ENCODE results near the gene LRRC3.

LRRC3 gene

GRCh38 chr21:44428281-44428960 lies 26.9 kb upstream of the LRRC3 start:
- Histone ChIP-seq H3F3A (ENCODE audit: low read depth) (no peaks in the 10 kb centered on the region), H3K9me2 (replicated peaks; ENCODE audit: low read depth, low read length) (no peaks in the 10 kb centered on the region), H2AFZ (ENCODE audit: low read length) (no peak overlapping the region), H3K36me3 (ENCODE audit: insufficient read depth, low read length) (no peaks in the 10 kb centered on the region), H3K9me3 (ENCODE audit: insufficient read depth, low read depth, low read length) (peaks cover 9% of the 10 kb centered on the region; the same call in 1 of the 2 replicates), H4K20me1 (ENCODE audit: insufficient read depth, low read length, poor library complexity, severe bottlenecking) (no peaks in the 10 kb centered on the region), H3K9ac (ENCODE audit: low read depth, low read length, poor library complexity, severe bottlenecking) (no peak overlapping the region), H3K27me3 (ENCODE audit: insufficient read depth, low read length, poor library complexity, severe bottlenecking) (no peaks in the 10 kb centered on the region), H3K4me3 (ENCODE audit: low read length, poor library complexity, severe bottlenecking) (no peak overlapping the region), H3K79me2 (ENCODE audit: insufficient read depth, low read length) (no peaks in the 10 kb centered on the region), H3K4me1 (ENCODE audit: insufficient read depth, low read length, poor library complexity, severe bottlenecking) (no peaks in the 10 kb centered on the region), H3K4me2 (ENCODE audit: low read depth, low read length, poor library complexity, severe bottlenecking) (no peak overlapping the region)
- no peak for TF ChIP-seq CTCF (conservative IDR thresholded peaks at IDR 0.05; ENCODE audit: low read length)
- no peak for TF ChIP-seq EZH2phosphoT487 (IDR thresholded peaks at IDR 0.05; ENCODE audit: borderline replicate concordance)

- H3K27me3 ChIP-seq (ENCODE audit: insufficient read depth, low read length, poor library complexity, severe bottlenecking): no peaks in the 10 kb centered on the region
These were observed 25.4 kb upstream of the LRRC3 start for GRCh38 chr21:44429894-44430293.

GRCh38 chr21:44431300-44431699 lies 24.0 kb upstream of the LRRC3 start:
- Histone ChIP-seq H4K20me1 (ENCODE audit: insufficient read depth, low read length, poor library complexity, severe bottlenecking) (no peaks in the 10 kb centered on the region), H3K9ac (ENCODE audit: low read depth, low read length, poor library complexity, severe bottlenecking) (no peak overlapping the region), H3K4me2 (ENCODE audit: low read depth, low read length, poor library complexity, severe bottlenecking) (no peak overlapping the region), H3K9me3 (ENCODE audit: insufficient read depth, low read depth, low read length) (peaks cover 12% of the 10 kb centered on the region; the same call in 1 of the 2 replicates), H3K36me3 (ENCODE audit: insufficient read depth, low read length) (no peaks in the 10 kb centered on the region), H3K9me2 (replicated peaks; ENCODE audit: low read depth, low read length) (no peaks in the 10 kb centered on the region), H2AFZ (ENCODE audit: low read length) (no peak overlapping the region), H3K4me3 (ENCODE audit: low read length, poor library complexity, severe bottlenecking) (no peak overlapping the region), H3K79me2 (ENCODE audit: insufficient read depth, low read length) (no peaks in the 10 kb centered on the region), H3K27me3 (ENCODE audit: insufficient read depth, low read length, poor library complexity, severe bottlenecking) (no peaks in the 10 kb centered on the region), H3K4me1 (ENCODE audit: insufficient read depth, low read length, poor library complexity, severe bottlenecking) (no peaks in the 10 kb centered on the region), H3F3A (ENCODE audit: low read depth) (no peaks in the 10 kb centered on the region)
- TF ChIP-seq EZH2phosphoT487 (IDR thresholded peaks at IDR 0.05; ENCODE audit: borderline replicate concordance): no peak
- TF ChIP-seq CTCF (conservative IDR thresholded peaks at IDR 0.05; ENCODE audit: low read length): no peak

More at GRCh38 chr21:44429894-44430293, 25.4 kb upstream of the LRRC3 start:
- Histone ChIP-seq H3K36me3 (ENCODE audit: insufficient read depth, low read length) (no peaks in the 10 kb centered on the region), H3K79me2 (ENCODE audit: insufficient read depth, low read length) (no peaks in the 10 kb centered on the region), H4K20me1 (ENCODE audit: insufficient read depth, low read length, poor library complexity, severe bottlenecking) (no peaks in the 10 kb centered on the region), H3K9me2 (replicated peaks; ENCODE audit: low read depth, low read length) (no peaks in the 10 kb centered on the region), H3K4me2 (ENCODE audit: low read depth, low read length, poor library complexity, severe bottlenecking) (no peak overlapping the region), H3K9me3 (ENCODE audit: insufficient read depth, low read depth, low read length) (peaks cover 11% of the 10 kb centered on the region; the same call in 1 of the 2 replicates), H3K9ac (ENCODE audit: low read depth, low read length, poor library complexity, severe bottlenecking) (no peak overlapping the region), H2AFZ (ENCODE audit: low read length) (no peak overlapping the region), H3F3A (ENCODE audit: low read depth) (no peaks in the 10 kb centered on the region), H3K4me3 (ENCODE audit: low read length, poor library complexity, severe bottlenecking) (no peak overlapping the region), H3K4me1 (ENCODE audit: insufficient read depth, low read length, poor library complexity, severe bottlenecking) (no peaks in the 10 kb centered on the region)
- TF ChIP-seq EZH2phosphoT487 (IDR thresholded peaks at IDR 0.05; ENCODE audit: borderline replicate concordance) (no peak), CTCF (conservative IDR thresholded peaks at IDR 0.05; ENCODE audit: low read length) (no peak)
